Bronchial epithelial cell (primary cell): ENCODE measurements around the gene SLC16A9. TPM values are rescaled to one million over a fixed set of nuclear protein-coding genes. Genes with fewer than 3 reads are reported as not detected.

Experiments used
- DNase-seq: peaks from one replicate; pipeline ENCODE4 v3.0.0-alpha.2; 2010; ENCODE audit warnings: low read depth
- FAIRE-seq: peaks from 2 replicates; lab custom pipeline; 2011; peaks lifted over from hg19 to GRCh38; lab: Jason Lieb, UNC
- H3K27me3 ChIP-seq: 2 replicates; pipeline ENCODE4 v1.5.1; 2011; ENCODE audit warnings: low read length; ENCODE audit not compliant: control insufficient read depth, insufficient read depth
- H3K36me3 ChIP-seq: 2 replicates; pipeline ENCODE4 v1.5.1; 2011; ENCODE audit warnings: low read length; ENCODE audit not compliant: control insufficient read depth, insufficient read depth
- H3K4me3 ChIP-seq: 2 replicates; pipeline ENCODE4 v1.5.1; 2011; ENCODE audit warnings: mild to moderate bottlenecking, low read depth, low read length, control low read depth
- total RNA-seq: library from RNA; depleted of rRNA; stranded (reverse); fragments of >200 nt; gene quantifications from 2 replicates; pipeline ENCODE4 v1.2.1, GENCODE V29; 2014
- TF ChIP-seq, protein P1 (sequence below): IDR thresholded peaks from 2 replicates; pipeline ENCODE4 v1.5.1; 2011; ENCODE audit warnings: mild to moderate bottlenecking, moderate library complexity, low read length, control low read depth, inconsistent platforms; ENCODE audit not compliant: insufficient read depth, severe bottlenecking

The SLC16A9 gene
- total RNA-seq, 1 donor from 2014 or later: 2.9 TPM

DNA sequence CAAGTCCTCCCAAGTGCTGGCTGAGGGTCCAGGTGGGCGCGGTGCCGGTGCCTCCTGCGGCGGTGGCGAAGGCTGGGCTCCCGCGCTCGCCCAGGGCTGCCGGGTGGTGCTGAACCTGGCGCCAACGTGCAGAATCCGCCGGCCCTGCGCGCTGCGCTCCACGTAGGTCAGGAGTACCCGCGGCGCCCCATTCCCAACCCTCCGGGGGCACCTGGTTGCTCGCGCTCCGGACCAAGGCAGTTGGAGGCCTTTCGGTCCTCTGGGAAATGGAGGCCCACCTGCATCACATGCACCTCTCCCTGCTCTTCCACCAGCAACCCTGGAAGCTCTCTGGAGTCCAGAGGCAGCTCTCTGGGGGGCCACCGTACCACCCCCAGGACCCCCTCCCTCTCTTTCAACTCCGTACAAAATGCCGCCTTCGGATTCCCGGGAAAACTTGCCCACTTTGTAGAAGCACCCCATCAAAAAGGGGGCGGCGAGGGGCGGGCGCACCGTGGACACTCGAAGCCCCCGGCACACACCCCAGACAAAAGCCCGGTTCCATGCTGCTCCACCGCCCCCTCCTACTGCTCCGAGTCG is 745 bp downstream of the SLC16A9 start:
- peaks cover 6% of the 10 kb centered on the region for H3K27me3 ChIP-seq
- TF ChIP-seq, protein P1, sequence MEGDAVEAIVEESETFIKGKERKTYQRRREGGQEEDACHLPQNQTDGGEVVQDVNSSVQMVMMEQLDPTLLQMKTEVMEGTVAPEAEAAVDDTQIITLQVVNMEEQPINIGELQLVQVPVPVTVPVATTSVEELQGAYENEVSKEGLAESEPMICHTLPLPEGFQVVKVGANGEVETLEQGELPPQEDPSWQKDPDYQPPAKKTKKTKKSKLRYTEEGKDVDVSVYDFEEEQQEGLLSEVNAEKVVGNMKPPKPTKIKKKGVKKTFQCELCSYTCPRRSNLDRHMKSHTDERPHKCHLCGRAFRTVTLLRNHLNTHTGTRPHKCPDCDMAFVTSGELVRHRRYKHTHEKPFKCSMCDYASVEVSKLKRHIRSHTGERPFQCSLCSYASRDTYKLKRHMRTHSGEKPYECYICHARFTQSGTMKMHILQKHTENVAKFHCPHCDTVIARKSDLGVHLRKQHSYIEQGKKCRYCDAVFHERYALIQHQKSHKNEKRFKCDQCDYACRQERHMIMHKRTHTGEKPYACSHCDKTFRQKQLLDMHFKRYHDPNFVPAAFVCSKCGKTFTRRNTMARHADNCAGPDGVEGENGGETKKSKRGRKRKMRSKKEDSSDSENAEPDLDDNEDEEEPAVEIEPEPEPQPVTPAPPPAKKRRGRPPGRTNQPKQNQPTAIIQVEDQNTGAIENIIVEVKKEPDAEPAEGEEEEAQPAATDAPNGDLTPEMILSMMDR: no peak
- peak overlapping the region; percentile 48 for H3K4me3 ChIP-seq
- FAIRE-seq (no peak), DNase-seq (no peak)
- no peaks in the 10 kb centered on the region for H3K36me3 ChIP-seq

DNA sequence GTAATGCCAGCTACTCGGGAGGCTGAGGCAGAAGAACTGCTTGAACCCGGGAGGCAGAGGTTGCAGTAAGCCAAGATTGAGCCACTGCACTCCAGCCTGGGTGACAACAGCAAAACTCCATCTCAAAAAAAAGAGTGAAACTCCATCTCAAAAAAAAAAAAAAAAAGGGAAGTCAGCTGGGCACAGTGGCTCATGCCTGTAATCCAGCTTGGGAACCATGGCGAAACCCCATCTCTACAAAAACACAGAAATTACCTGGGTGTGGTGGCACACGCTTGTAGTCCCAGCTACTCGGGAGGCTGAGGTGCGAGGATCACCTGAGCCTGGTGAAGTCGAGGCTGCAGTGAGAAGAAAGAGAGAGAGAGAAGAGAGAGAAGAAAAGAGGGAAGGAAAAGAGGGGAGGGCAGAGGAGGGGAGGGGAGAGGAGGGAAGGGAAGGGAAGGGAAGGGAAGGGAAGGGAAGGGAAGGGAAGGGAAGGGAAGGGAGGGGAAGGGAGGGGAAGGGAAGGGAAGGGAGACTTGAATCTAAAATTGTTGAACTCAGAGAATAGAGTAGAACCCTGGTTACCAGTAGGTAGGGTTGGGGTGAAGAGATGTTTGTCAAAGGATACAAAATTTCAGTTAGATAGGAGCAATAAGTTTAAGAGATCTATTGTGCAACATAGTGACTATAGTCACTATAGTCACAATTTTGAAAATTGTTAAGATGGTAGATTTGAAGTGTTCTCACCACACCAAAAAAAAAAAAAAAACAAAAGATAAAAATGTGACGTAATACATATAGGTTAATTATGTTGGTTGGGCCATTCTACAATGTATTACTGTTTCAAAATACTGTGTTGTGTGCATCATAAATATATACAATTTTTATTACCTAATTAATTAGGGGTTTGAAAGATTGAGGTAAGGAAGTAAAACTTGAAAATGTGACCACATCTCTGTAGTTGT is 2.5 kb downstream of the SLC16A9 start:
- FAIRE-seq: no peak
- Histone ChIP-seq H3K27me3 (peaks cover 4% of the 10 kb centered on the region), H3K36me3 (no peaks in the 10 kb centered on the region), H3K4me3 (no peak overlapping the region)
- no peak for DNase-seq
- TF ChIP-seq, protein P1: no peak

DNA sequence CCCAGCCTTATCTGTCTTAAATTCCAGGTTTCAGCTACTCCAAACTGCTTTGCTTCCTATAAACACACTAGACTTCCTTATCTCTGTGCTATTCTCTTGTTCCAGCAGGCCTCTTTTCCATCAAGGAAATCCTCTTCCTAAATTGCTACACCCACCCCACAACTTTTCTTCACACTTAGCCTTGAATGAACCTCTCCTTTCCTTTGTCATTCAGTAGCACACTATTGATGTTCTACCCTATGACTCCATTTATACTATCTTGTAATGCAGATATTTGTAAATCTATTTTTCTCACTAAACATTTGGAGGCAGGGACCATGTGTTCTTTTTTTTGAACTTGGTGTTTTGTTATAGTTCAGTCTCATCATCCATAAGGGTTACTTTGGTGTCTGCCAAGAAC is 3.7 kb downstream of the SLC16A9 start:
- Histone ChIP-seq H3K27me3 (peaks cover 4% of the 10 kb centered on the region), H3K36me3 (no peaks in the 10 kb centered on the region), H3K4me3 (no peak overlapping the region)
- no peak for DNase-seq
- no peak for FAIRE-seq
- TF ChIP-seq, protein P1: no peak

DNA sequence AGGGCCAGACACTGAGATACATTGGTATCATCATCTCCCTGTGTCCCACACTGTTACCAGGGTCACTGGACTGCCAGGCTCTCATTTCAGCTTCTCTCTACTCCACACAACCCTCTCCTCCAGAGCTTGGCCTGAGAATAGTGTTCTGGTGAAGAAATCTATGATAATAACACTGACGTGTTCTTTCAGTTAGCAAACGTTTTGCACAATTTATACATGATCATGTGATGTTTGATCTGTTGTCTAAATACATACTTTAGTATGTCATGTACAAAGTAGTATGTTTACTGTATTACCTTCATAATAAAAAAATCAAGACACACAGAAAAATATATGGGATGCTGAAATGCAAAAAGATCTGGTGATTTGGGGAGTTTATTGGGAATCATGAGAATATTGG is 5.0 kb downstream of the SLC16A9 start:
- no peaks in the 10 kb centered on the region for H3K36me3 ChIP-seq
- H3K27me3 ChIP-seq: peaks cover 2% of the 10 kb centered on the region
- no peak for FAIRE-seq
- no peak overlapping the region for H3K4me3 ChIP-seq
- peak; percentile 23 for DNase-seq
- TF ChIP-seq, protein P1: no peak

DNA sequence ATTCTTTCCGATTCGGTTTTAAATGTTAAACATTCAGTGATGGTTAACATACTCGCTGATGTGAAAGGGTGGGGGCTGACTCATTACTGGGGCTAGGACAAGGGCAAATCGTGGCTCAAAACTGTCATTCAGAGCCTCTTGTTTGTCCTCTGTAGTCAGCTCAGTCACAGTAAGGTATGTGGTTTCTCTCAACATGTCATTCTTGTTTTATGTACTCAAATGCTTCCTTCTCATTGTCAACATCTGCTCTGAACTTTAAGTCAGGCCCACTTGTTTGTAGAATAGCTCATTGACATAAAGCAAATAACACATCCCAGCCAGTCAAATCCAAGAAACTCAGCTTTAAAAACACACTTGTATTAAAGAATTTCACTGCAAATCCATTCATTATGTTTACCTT is 7.3 kb downstream of the SLC16A9 start:
- no peaks in the 10 kb centered on the region for H3K27me3 ChIP-seq
- H3K36me3 ChIP-seq: no peaks in the 10 kb centered on the region
- TF ChIP-seq, protein P1: no peak
- DNase-seq (peak; percentile 13), FAIRE-seq (no peak)
- H3K4me3 ChIP-seq: no peak overlapping the region
